Mucosa of descending colon (tissue), 3 donors: ENCODE results near the gene CDH4. TPM values are rescaled to one million over a fixed set of nuclear protein-coding genes. Genes with fewer than 3 reads are reported as not detected.
A peak's percentile ranks its signal among the peaks of the same experiment; 100 is the strongest.

ENCODE experiments used
- ATAC-seq: fragments of 200-7000 bp; cut with Tn5 transposase; one replicate; pipeline ENCODE4 v1.9.1; 2020; ENCODE audit warnings: mild to moderate bottlenecking, moderate library complexity
- DNase-seq, 3 donors: peaks; one replicate each; pipeline ENCODE4 v3.0.0-alpha.2; 2020
- H3K36me3 ChIP-seq: fragments of 200-600 bp; one replicate; pipeline ENCODE4 v1.8.0; 2021; ENCODE audit warnings: low read depth, mild to moderate bottlenecking
- H3K4me1 ChIP-seq: fragments of 200-600 bp; one replicate; pipeline ENCODE4 v1.8.0; 2021; ENCODE audit warnings: low read depth, mild to moderate bottlenecking
- H3K4me3 ChIP-seq: fragments of 200-600 bp; one replicate; pipeline ENCODE4 v1.8.0; 2021; ENCODE audit warnings: mild to moderate bottlenecking
- H3K9me3 ChIP-seq: fragments of 200-600 bp; one replicate; pipeline ENCODE4 v1.8.0; 2021; ENCODE audit warnings: mild to moderate bottlenecking
- intact Hi-C, 2 donors: fragments of 100-400 bp; cut with DNase I in 1 of 2; cut with micrococcal nuclease in 1 of 2; formaldehyde crosslinking; loops; one replicate each; pipeline versions ENCODE4 v1.11.0 to v1.11.1; 2022; cut with DNase I, micrococcal nuclease
- total RNA-seq, 3 donors: library from RNA; stranded (reverse); fragmentation: NEBNext Ultra II Directional in 2 of 3; extraction: Animal tissue kit (Norgen Biotek cat#: 25700) in 2 of 3; gene quantifications; one replicate each; pipeline versions ENCODE4 v1.2.1 to v1.2.4, GENCODE V29; 2021 to 2023
- TF ChIP-seq, protein P1 (sequence below): fragments of 200-600 bp; IDR thresholded peaks from one replicate; pipeline ENCODE4 v1.8.0; 2022; ENCODE audit warnings: antibody characterized with exemption, mild to moderate bottlenecking
- donor health status: DM: no; HTN: no; CAD: no; lungs with moderate emphysema.
- donor health status: DM: no; HTN: no; CAD: no.
- donor health status: DM: no; HTN: yes; CAD: no.

Gene CDH4
- total RNA-seq, 3 donors from 2014 or later, result 0.16 TPM; not detected in 2

DNA sequence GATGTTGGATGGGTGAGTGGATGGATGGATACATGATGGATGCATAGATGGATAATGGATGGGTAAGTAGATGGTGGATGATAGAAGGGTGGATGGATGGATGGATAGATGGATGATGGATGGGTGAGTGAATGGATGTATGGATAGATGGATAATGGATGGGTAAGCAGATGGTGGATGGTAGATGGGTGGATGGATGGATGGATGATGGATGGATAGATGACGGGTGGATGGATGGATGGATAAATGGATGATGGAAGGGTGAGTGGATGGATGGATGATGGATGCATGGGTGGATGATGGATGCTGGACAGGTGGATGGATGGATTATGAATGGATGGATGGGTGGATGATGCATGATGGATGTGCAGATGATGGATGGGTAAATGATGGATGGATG, 638.1 kb downstream of the CDH4 start:
- Histone ChIP-seq H3K9me3 (no peaks in the 10 kb centered on the region), H3K4me3 (no peak overlapping the region), H3K36me3 (no peaks in the 10 kb centered on the region), H3K4me1 (no peaks in the 10 kb centered on the region)
- ATAC-seq (no peak), DNase-seq (no peak)
- TF ChIP-seq, protein P1, sequence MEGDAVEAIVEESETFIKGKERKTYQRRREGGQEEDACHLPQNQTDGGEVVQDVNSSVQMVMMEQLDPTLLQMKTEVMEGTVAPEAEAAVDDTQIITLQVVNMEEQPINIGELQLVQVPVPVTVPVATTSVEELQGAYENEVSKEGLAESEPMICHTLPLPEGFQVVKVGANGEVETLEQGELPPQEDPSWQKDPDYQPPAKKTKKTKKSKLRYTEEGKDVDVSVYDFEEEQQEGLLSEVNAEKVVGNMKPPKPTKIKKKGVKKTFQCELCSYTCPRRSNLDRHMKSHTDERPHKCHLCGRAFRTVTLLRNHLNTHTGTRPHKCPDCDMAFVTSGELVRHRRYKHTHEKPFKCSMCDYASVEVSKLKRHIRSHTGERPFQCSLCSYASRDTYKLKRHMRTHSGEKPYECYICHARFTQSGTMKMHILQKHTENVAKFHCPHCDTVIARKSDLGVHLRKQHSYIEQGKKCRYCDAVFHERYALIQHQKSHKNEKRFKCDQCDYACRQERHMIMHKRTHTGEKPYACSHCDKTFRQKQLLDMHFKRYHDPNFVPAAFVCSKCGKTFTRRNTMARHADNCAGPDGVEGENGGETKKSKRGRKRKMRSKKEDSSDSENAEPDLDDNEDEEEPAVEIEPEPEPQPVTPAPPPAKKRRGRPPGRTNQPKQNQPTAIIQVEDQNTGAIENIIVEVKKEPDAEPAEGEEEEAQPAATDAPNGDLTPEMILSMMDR, result no peak
- intact Hi-C loops, result no loop called here

DNA sequence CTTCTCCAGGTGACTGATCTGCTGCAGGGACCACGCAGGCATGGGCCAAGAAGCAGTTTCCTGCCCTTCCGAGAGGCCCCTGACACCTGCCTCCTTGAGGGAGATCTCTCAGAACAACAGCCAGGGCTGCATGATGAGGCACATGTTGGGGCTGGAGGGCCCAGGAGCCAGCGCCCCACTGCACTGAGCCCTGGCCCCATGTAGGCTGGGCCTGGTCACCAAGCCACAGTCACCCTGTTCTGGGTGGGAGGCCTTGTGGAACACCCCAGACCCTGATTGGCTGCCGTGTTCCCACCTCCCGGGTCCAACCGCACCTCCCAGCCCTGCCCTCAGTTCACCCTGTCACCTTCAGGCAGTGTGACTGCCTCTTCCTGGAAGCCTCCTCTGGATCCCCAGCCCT, 639.4 kb downstream of the CDH4 start:
- TF ChIP-seq, protein P1, result no peak

DNA sequence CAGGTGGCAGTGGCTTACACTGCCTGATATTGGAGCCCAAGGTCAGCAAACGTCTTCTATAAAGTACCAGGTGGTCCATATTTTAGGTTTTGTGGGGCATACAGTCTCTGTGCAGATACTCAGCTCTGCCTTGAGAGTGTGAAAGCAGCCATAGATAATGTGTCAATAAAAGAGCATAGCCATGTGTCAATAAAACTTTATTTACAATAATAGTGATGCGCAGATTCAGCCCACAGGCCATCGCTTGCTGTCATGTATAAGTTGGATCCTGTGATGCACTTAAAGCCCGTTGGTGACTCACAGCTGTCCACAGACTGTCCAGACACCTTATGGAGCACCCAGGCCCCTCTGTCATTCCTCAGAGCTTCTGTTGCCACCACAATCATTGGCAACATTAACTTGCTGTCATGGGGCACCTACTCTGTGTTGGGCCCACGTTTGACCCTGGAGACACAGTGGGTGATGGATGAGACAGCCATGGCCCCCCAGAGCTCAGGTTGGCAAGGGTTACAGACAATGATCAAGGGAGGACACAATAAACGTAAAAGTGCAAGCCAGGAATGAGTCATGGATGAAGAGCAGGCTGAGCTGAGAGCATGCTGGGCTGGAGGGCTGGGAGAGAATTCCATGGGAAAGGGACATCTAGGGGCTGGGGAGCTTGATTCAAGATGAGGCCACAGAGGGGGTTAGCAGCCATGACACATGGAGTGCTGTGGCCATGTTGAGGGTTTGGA, 640.0 kb downstream of the CDH4 start:
- no peaks in the 10 kb centered on the region for H3K9me3 ChIP-seq
- TF ChIP-seq, protein P1, result no peak
- H3K36me3 ChIP-seq, result no peaks in the 10 kb centered on the region
- peak in 1 of 3 donors; percentile 2 for DNase-seq
- H3K4me3 ChIP-seq, result no peak overlapping the region
- no peak for ATAC-seq
- no peaks in the 10 kb centered on the region for H3K4me1 ChIP-seq
- intact Hi-C loops, result no loop called here

More for the DNA sequence above, 639.4 kb downstream of the CDH4 start:
- no peak for ATAC-seq
- Histone ChIP-seq H3K4me3 (no peak overlapping the region), H3K36me3 (no peaks in the 10 kb centered on the region), H3K4me1 (no peaks in the 10 kb centered on the region), H3K9me3 (no peaks in the 10 kb centered on the region)
- peak in 1 of 3 donors; percentile 32 for DNase-seq
- intact Hi-C loops, result no loop called here

GRCh38 chr20:61895016-61895415, 643.0 kb downstream of the CDH4 start:
- no peak overlapping the region for H3K4me3 ChIP-seq
- DNase-seq (peak in 1 of 3 donors; percentile 36), ATAC-seq (no peak)
- no peaks in the 10 kb centered on the region for H3K9me3 ChIP-seq
- H3K4me1 ChIP-seq, result no peaks in the 10 kb centered on the region
- intact Hi-C loops, result no loop called here
- TF ChIP-seq, protein P1, result no peak
- no peaks in the 10 kb centered on the region for H3K36me3 ChIP-seq

GRCh38 chr20:61895686-61896057, 643.6 kb downstream of the CDH4 start:
- intact Hi-C loops, result no loop called here
- H3K9me3 ChIP-seq, result no peaks in the 10 kb centered on the region
- no peak overlapping the region for H3K4me3 ChIP-seq
- ATAC-seq (no peak), DNase-seq (peak in 1 of 3 donors; percentile 26)
- no peaks in the 10 kb centered on the region for H3K36me3 ChIP-seq
- TF ChIP-seq, protein P1, result no peak
- no peaks in the 10 kb centered on the region for H3K4me1 ChIP-seq
